Measurements from ENCODE around the gene MCIDAS.

Gene MCIDAS

DNA sequence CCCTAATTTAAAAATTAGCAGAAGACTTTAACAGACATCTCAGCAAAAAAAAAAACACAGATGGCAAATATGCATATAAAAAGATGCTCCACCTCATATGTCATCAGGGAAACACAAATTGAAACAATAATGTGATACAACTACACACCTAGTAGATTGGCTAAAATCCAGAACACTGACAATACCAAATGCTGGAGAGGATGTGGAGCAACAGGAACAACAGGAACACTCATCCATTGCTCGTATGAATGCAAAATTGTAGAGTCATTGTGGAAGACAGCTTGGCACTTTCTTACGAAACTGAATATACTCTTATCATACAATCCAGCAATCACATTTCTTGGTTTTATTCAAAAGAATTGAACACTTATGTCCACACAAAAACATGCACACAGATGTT, 22.1 kb downstream of the MCIDAS start:
- TF ChIP-seq, protein P1, sequence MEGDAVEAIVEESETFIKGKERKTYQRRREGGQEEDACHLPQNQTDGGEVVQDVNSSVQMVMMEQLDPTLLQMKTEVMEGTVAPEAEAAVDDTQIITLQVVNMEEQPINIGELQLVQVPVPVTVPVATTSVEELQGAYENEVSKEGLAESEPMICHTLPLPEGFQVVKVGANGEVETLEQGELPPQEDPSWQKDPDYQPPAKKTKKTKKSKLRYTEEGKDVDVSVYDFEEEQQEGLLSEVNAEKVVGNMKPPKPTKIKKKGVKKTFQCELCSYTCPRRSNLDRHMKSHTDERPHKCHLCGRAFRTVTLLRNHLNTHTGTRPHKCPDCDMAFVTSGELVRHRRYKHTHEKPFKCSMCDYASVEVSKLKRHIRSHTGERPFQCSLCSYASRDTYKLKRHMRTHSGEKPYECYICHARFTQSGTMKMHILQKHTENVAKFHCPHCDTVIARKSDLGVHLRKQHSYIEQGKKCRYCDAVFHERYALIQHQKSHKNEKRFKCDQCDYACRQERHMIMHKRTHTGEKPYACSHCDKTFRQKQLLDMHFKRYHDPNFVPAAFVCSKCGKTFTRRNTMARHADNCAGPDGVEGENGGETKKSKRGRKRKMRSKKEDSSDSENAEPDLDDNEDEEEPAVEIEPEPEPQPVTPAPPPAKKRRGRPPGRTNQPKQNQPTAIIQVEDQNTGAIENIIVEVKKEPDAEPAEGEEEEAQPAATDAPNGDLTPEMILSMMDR (IDR thresholded peaks at IDR 0.05; ENCODE audit: borderline replicate concordance, extremely low read depth, low read length, poor library complexity, severe bottlenecking), result no peak
- TF ChIP-seq EZH2 (IDR thresholded peaks at IDR 0.05; ENCODE audit: borderline replicate concordance, low read depth, low read length, severe bottlenecking), result no peak
- H3K4me2 ChIP-seq (ENCODE audit: insufficient read depth, low read length), result no peak overlapping the region
- no peaks in the 10 kb centered on the region for H3K4me1 ChIP-seq (ENCODE audit: insufficient read depth, low read length)
- H4K20me1 ChIP-seq (ENCODE audit: insufficient read depth, low read length), result no peaks in the 10 kb centered on the region
- H3K36me3 ChIP-seq (ENCODE audit: insufficient read depth, low read length), result no peaks in the 10 kb centered on the region
- H3K4me3 ChIP-seq (ENCODE audit: low read depth in 1 of 2, low read length in 2 of 2), result no peak overlapping the region
- H3K79me2 ChIP-seq (ENCODE audit: insufficient read depth, low read length), result no peaks in the 10 kb centered on the region
- H3K27ac ChIP-seq (ENCODE audit: low read length), result no peak overlapping the region
- H3K9me3 ChIP-seq (ENCODE audit: insufficient read depth, low read length, severe bottlenecking), result no peaks in the 10 kb centered on the region
- H3K9ac ChIP-seq (ENCODE audit: low read depth, low read length), result no peak overlapping the region
- H3K27me3 ChIP-seq (ENCODE audit: insufficient read depth, low read length, poor library complexity), result no peaks in the 10 kb centered on the region
- H2AFZ ChIP-seq (ENCODE audit: low read depth, low read length), result no peak overlapping the region
- DNase-seq (no peak), ATAC-seq (ENCODE audit: insufficient read depth, low read depth) (no peak)

DNA sequence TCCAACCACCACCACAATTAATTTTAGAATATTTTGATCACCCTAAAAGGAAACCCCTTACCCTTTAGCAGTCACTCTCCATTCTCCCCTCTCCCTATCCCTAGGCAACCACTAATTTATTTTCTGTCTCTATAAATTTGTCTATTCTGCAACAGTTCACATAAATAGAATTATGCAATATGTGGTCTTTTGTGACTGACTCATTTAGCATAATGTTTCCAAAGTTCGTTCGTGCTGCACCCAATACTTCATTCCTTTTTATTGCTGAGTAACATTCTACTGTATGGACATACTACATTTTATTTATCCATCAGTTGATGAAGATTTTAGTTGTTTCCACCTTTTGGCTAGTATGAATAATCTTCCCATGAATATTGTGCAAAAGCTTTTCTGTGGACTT, 36.0 kb downstream of the MCIDAS start:
- DNase-seq, result no peak
- Histone ChIP-seq H3K9ac (ENCODE audit: low read depth, low read length) (no peak overlapping the region), H3K27ac (ENCODE audit: low read length) (no peak overlapping the region), H2AFZ (ENCODE audit: low read depth, low read length) (no peak overlapping the region), H3K4me2 (ENCODE audit: insufficient read depth, low read length) (no peak overlapping the region), H3K36me3 (ENCODE audit: insufficient read depth, low read length) (no peaks in the 10 kb centered on the region), H4K20me1 (ENCODE audit: insufficient read depth, low read length) (no peaks in the 10 kb centered on the region), H3K79me2 (ENCODE audit: insufficient read depth, low read length) (no peaks in the 10 kb centered on the region), H3K9me3 (ENCODE audit: insufficient read depth, low read length, severe bottlenecking) (no peaks in the 10 kb centered on the region), H3K4me3 (ENCODE audit: low read depth in 1 of 2, low read length in 2 of 2) (no peak overlapping the region), H3K27me3 (ENCODE audit: insufficient read depth, low read length, poor library complexity) (peaks cover 32% of the 10 kb centered on the region), H3K4me1 (ENCODE audit: insufficient read depth, low read length) (no peaks in the 10 kb centered on the region)
- TF ChIP-seq, protein P1 (IDR thresholded peaks at IDR 0.05; ENCODE audit: borderline replicate concordance, extremely low read depth, low read length, poor library complexity, severe bottlenecking), result no peak
- TF ChIP-seq EZH2 (IDR thresholded peaks at IDR 0.05; ENCODE audit: borderline replicate concordance, low read depth, low read length, severe bottlenecking), result no peak
- ATAC-seq (ENCODE audit: insufficient read depth, low read depth), result no peak

DNA sequence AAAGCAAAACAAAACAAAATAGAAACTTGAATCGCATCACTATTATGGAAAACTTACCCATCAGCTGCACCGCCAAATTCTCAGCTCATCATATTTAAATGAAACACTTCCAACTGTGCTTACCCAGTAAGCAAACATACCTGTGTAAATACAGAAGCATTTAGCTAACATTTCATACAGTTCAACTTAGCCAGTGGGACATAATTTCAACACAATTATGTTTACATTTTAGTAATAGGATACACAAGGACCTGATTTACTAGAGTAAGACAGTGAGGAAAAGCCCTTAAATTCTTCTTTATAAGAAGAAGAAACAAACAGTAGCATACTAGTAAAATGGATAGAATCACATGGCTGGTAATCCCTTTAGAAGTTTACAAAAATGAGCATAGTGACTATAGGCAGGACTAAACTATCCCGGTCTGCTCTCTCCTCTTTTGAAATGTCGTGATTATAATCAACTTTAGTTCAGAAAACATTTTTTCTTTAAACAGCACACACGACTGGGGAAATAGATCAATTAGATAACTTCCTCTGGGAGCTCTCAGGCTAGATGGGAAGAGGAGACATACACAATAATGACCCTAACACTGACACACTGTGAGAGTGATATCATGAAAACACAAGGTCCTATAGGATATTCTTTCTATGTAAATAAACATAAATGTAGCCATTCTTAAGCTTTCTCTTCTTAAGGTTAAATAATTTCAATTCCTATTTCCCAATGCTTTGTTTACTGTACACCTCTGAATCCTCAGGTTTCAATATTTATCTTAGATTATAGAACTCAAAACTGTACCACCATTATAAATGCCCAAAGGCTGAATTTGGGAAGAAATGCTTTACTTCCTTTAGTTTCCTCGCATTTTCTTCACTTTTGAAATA, 38.2 kb downstream of the MCIDAS start:
- Histone ChIP-seq H3K27ac (ENCODE audit: low read length) (no peak overlapping the region), H2AFZ (ENCODE audit: low read depth, low read length) (no peak overlapping the region), H4K20me1 (ENCODE audit: insufficient read depth, low read length) (no peaks in the 10 kb centered on the region), H3K9ac (ENCODE audit: low read depth, low read length) (no peak overlapping the region), H3K27me3 (ENCODE audit: insufficient read depth, low read length, poor library complexity) (peaks cover 40% of the 10 kb centered on the region), H3K79me2 (ENCODE audit: insufficient read depth, low read length) (no peaks in the 10 kb centered on the region), H3K4me1 (ENCODE audit: insufficient read depth, low read length) (no peaks in the 10 kb centered on the region), H3K36me3 (ENCODE audit: insufficient read depth, low read length) (no peaks in the 10 kb centered on the region), H3K9me3 (ENCODE audit: insufficient read depth, low read length, severe bottlenecking) (no peaks in the 10 kb centered on the region), H3K4me3 (ENCODE audit: low read depth in 1 of 2, low read length in 2 of 2) (no peak overlapping the region), H3K4me2 (ENCODE audit: insufficient read depth, low read length) (no peak overlapping the region)
- TF ChIP-seq EZH2 (IDR thresholded peaks at IDR 0.05; ENCODE audit: borderline replicate concordance, low read depth, low read length, severe bottlenecking), result no peak
- TF ChIP-seq, protein P1 (IDR thresholded peaks at IDR 0.05; ENCODE audit: borderline replicate concordance, extremely low read depth, low read length, poor library complexity, severe bottlenecking), result no peak
- DNase-seq, result no peak
- no peak for ATAC-seq (ENCODE audit: insufficient read depth, low read depth)

Measured in DND-41 (cell line).